ENCODE results near the gene MAPKAP1.

The MAPKAP1 gene

GRCh38 chr9:125443367-125443766 is 263.6 kb downstream of the MAPKAP1 start:
- no peak for DNase-seq

GRCh38 chr9:125442452-125442851 is 264.6 kb downstream of the MAPKAP1 start:
- no peak for DNase-seq

GRCh38 chr9:125440411-125440810 is 266.6 kb downstream of the MAPKAP1 start:
- DNase-seq = no peak

GRCh38 chr9:125439434-125440272 is 267.4 kb downstream of the MAPKAP1 start:
- DNase-seq = no peak

GRCh38 chr9:125438506-125439433 is 268.2 kb downstream of the MAPKAP1 start:
- no peak for DNase-seq

- no peak for DNase-seq
Measured at GRCh38 chr9:125437771-125438221, 269.2 kb downstream of the MAPKAP1 start.

GRCh38 chr9:125436613-125437443 is 270.2 kb downstream of the MAPKAP1 start:
- DNase-seq = no peak

- no peak for DNase-seq
Measured at GRCh38 chr9:125435776-125436612, 271.0 kb downstream of the MAPKAP1 start.

- no peak for DNase-seq
Measured at GRCh38 chr9:125434986-125435775, 271.8 kb downstream of the MAPKAP1 start.

GRCh38 chr9:125433461-125434011 is 273.5 kb downstream of the MAPKAP1 start:
- no peak for DNase-seq

GRCh38 chr9:125432715-125433385 is 274.2 kb downstream of the MAPKAP1 start:
- DNase-seq = no peak

GRCh38 chr9:125431741-125432271 is 275.2 kb downstream of the MAPKAP1 start:
- DNase-seq = no peak

GRCh38 chr9:125431012-125431305 is 276.0 kb downstream of the MAPKAP1 start:
- no peak for DNase-seq

GRCh38 chr9:125430161-125431011 is 276.6 kb downstream of the MAPKAP1 start:
- DNase-seq = no peak

GRCh38 chr9:125429476-125430160 is 277.4 kb downstream of the MAPKAP1 start:
- no peak for DNase-seq

GRCh38 chr9:125428902-125429467 is 278.0 kb downstream of the MAPKAP1 start:
- DNase-seq = no peak

GRCh38 chr9:125428060-125428901 is 278.7 kb downstream of the MAPKAP1 start:
- DNase-seq = no peak

Measured in T-helper 9 cell (primary cell).